GM21723 (cell line): ENCODE results near the gene SLC37A3.
"Not testable (repeated sequence)": the region's sequence is repeated elsewhere in the genome, so short reads cannot be mapped to it uniquely, and the experiment has no call there.

ENCODE experiments used
- ATAC-seq: cut with Tn5 transposase; IDR thresholded peaks from one replicate; pipeline ENCODE4 v1.9.1; 2021; ENCODE audit warnings: mild to moderate bottlenecking, moderate library complexity; ENCODE audit not compliant: unreplicated experiment

Gene SLC37A3

DNA sequence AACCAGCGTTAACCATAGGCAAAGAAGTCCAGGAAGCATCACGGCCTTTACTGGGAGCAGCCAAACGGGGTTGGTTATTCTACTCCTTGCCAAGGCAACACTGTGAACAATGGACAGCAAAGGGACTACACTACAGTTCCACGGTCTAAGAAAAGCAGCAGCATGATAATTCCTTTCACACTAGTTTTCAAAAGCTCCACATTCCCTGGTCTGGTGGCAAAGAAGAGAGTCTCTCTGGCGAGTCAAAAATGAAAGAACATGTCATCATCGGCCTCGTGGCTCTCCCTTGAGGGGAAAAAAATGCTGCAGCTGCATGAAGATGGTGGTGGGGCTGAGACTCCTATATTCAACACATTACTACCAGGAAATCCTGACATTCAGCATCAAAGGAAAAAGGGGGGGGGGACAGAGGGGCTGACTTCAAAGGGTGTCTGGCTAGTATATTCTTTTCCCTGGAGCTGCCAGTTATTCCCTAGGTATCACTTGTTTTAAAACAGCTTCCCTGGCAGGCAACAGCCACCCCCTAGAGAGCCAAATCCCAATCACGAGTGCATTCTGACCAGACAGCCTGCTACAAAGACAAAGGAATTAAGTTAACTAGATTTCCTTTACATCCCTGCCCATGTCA is 49.1 kb downstream of the SLC37A3 start:
- no peak for ATAC-seq

- no peak for ATAC-seq
These were observed 50.0 kb downstream of the SLC37A3 start for GRCh38 chr7:140348161-140348849.

GRCh38 chr7:140347218-140347617 is 51.1 kb downstream of the SLC37A3 start:
- ATAC-seq = no peak

DNA sequence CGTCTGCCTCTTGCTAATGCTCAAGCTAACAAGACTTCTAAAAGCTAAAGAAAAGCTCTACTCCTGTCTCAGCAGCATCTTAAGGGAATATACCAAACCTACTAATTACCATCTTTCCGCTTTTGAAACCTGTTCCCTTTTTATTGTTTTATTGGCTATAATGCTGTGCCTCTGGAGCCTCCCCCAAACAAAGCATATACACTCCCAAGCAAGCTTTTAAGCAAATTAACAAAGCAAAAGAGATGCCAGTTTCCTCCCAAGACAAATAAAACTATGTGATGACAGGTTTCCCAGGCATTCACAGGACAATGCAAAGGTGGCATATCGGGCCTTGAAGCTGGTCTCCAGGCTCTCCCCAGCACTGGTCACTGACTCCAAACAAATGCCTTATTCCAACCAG is 52.9 kb downstream of the SLC37A3 start:
- no peak for ATAC-seq

DNA sequence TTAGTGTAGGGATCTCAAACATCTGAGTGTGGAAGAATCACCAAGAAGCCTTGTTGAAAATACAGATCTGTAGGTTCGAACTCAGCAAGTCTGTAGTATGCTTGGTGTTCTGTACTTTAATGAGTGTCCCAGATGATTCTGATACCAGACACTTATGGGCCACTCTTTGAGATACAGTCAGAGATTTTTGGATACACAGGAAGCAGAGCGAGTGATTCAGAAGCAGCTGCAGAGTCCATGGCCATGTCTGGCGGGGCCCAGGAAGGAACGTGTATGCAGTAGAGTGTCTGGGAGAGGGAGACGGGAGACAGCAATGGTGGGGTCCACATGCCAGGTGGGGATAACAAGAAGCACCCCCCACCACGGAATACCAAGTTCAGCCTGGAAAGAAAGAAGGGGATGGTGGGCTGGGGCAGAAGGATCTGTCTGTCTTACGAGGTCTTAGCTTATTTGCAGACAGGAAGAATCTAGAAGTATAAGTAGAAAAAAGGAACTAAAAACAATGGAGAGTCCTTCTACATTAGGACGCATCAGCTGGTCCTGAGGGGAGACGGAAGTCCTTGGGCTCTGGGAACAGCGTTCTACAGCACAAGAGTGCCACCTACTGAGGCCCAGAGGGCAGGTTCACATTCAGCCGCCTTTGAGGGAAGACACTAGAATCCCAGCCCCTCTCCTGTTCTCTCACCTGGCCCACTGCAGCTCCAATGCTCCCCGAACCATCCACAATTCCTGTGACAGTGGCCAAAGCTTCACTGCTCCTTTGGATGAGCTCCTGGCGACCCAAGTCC is 55.4 kb downstream of the SLC37A3 start:
- no peak for ATAC-seq

GRCh38 chr7:140338959-140339358 is 59.4 kb downstream of the SLC37A3 start:
- not testable (repeated sequence) for ATAC-seq

DNA sequence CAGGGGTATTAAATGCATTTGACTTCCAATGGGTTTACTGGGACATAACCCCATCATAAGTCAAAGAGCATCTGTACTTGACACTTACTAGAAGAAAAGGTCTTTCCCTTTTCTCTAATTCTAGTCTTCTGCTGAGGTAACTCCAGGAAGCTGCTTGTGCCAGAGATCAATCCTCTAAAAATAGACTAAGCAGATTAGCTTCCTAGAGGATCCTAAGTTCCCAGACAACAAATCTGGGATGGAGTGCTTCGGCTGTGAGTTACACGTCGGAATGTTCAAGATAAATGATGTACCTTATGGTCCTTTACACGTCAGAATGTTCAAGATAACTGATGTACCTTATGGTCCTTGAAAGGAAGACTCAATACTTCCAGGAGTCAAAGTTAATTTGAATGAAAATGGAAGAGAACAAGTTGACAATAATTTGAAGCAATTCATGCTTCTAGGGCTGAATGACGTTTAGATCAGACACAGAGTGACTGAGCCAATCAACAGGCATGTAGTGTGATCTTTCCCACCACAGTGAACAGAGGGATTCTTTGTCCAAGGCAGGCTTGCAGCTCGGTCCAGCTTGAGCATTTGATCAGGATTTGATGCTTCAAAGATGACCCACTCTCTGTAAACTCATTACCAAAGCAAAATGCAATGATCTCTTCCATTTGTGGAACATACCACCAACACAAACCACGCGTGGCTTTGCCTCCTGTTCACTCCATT is 63.8 kb downstream of the SLC37A3 start:
- ATAC-seq = no peak

DNA sequence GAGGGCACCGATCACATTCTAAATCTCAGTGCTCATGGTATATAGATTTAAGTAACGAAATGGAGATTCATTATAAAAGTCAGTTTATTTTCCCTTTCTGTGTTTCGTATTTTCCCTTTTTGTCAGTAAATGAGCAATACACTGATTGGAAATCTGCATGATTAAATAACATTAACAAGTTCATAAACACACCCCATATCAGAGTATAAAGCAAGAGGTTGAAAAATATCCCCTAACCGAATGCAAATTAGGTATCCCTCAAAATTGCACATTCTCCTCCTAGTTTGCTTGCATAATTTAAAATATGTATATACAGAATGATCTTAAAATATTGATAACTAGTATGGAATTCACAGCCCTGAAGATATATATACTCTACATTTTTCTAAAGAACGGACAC is 64.6 kb downstream of the SLC37A3 start:
- no peak for ATAC-seq

- no peak for ATAC-seq
These were observed 65.1 kb downstream of the SLC37A3 start for GRCh38 chr7:140333223-140333622.

DNA sequence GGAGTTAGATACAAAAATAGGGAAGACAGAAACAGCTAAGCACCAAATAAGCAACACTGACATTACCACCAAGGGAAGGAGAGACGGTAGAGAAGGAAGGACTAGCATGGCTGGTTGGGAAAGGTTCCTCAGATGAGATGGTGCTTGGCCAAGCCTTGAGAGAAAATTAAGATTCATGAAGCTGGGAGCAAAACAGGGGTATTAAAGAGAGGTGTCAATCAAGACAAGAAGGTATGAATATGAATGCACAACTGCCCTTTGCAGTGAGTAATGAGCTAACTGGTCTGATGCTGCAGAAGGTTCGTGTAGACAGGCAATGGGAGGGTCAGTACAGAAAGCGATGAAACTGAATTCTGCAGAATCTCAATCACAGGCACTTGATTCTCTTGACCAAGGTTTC is 67.7 kb downstream of the SLC37A3 start:
- ATAC-seq = no peak

DNA sequence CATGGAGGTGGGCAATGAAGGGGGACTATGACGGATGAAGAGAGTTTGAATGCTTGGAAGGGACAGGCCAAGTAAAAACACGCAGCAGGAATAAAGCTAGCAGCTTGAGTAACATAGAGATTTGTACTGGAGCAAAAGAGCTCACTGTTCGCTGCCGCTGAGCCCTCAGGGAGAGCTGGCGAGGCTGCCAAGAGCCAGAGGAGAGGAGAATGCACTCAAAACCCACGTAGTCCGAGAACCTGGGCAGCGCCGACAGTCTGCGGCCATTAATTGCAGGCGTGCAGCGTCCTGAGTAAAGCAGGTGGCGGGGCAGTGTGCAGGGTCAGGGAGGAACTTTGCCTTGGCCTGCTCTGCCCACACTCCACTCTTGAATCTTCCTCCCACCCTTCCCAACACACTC is 68.2 kb downstream of the SLC37A3 start:
- ATAC-seq = no peak

DNA sequence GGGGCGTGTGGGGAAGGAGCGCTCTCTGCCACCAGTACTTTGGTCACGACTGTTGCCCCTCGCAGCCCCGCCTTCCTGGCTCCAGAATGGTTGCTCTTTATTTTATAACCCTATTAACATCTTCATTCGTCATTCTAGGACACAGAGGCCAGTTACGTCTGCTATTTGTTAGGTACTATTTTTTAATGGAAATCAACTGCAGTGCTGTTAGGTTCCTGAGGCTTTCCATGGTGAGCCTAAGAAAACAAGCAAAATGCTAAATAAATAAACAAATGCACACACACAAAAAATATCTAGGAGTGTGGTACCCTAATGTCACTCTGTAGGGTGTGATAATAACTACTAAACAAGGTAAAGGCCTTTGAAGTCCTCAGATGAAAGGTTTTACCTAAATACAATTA is 71.1 kb downstream of the SLC37A3 start:
- ATAC-seq = no peak

- no peak for ATAC-seq
These were observed 72.0 kb downstream of the SLC37A3 start for GRCh38 chr7:140326116-140326928.

- no peak for ATAC-seq
These were observed 72.7 kb downstream of the SLC37A3 start for GRCh38 chr7:140325600-140325999.

GRCh38 chr7:140324714-140325113 is 73.6 kb downstream of the SLC37A3 start:
- no peak for ATAC-seq

GRCh38 chr7:140322759-140323158 is 75.6 kb downstream of the SLC37A3 start:
- ATAC-seq = no peak

GRCh38 chr7:140320078-140320477 is 78.3 kb downstream of the SLC37A3 start:
- not testable (repeated sequence) for ATAC-seq

DNA sequence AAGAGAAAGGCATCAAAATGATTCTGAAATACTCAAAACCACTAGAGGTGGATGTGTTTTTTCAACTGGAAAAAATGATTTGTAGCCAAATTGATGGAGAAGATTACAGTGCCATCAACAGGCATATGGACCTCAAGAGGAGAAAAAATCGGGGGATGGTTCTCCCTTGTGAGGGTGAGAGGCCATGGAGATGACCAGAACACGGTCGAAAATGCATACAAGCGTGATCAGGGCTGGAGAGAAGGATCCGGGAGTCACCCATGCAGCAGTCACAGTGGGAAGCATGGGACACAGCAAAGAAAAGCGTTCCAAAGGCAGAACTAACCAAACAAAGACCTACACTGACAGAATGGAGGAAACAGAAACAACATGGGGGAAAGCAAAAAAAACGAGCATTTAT is 80.3 kb downstream of the SLC37A3 start:
- no peak for ATAC-seq

GRCh38 chr7:140317597-140317996 is 80.7 kb downstream of the SLC37A3 start:
- no peak for ATAC-seq

DNA sequence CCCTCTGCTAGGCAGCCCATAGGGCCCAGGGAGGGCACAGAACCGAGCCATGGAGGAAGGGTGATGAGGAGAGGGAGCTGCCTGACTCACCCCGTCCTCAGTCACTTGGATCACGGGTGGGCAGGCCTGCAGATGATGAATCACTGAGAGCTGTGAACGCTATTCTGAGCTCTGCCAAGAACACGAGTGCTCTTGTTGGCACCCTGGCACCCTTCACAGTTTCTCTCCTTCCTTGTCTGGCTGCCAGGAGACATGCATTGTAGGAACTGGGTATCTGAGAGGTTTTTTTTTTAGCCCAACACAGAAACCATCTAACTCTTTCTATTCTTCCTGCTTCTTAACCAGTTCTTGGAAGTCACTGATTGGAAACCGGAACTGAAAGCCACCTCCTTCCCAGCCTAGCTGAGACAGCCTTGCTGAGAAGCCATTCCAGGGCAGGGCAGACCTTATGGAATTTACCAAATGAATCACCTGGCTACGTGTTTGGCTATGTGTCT is 82.1 kb downstream of the SLC37A3 start:
- ATAC-seq = no peak
